Natural killer cell (primary cell): ENCODE results near the gene RIMBP2. TPM values are rescaled to one million over a fixed set of nuclear protein-coding genes. Genes with fewer than 3 reads are reported as not detected.

Experiments used
- ATAC-seq, 3 donors: fragments of 150-1000 bp in 2 of 3; fragments of 200-7000 bp in 1 of 3; cut with Tn5 transposase; 1 replicate in 1 of 3; 2 replicates in 2 of 3; pipeline ENCODE4 v1.10.0; 2021; ENCODE audit warnings: mild to moderate bottlenecking in 2 of 3, moderate library complexity in 2 of 3
- DNase-seq, 2 donors: peaks; one replicate each; pipeline versions ENCODE4 v3.0.0 to v3.0.0-alpha.2; 2013 to 2021; ENCODE audit warnings: mixed read lengths in 1 of 2
- H3K27ac ChIP-seq: one replicate; pipeline ENCODE4 v1.5.1; 2013; ENCODE audit warnings: mild to moderate bottlenecking, low read length
- H3K27me3 ChIP-seq: one replicate; pipeline ENCODE4 v1.6.1; 2013; ENCODE audit warnings: low read length; ENCODE audit not compliant: control insufficient read depth, insufficient read depth
- H3K36me3 ChIP-seq: one replicate; pipeline ENCODE4 v1.6.1; 2013; ENCODE audit warnings: low read length; ENCODE audit not compliant: control insufficient read depth, insufficient read depth
- H3K4me1 ChIP-seq: one replicate; pipeline ENCODE4 v1.6.1; 2013; ENCODE audit warnings: low read length; ENCODE audit not compliant: control insufficient read depth, insufficient read depth
- H3K4me3 ChIP-seq: one replicate; pipeline ENCODE4 v1.5.1; 2013; ENCODE audit warnings: low read length
- H3K9me3 ChIP-seq: one replicate; pipeline ENCODE4 v1.6.1; 2013; ENCODE audit warnings: low read length; ENCODE audit not compliant: control insufficient read depth, insufficient read depth
- H3K27ac Mint-ChIP-seq, 2 donors: one replicate each; pipeline ENCODE4 v1.8.0; 2022; ENCODE audit warnings: mild to moderate bottlenecking in 2 of 2, mixed read lengths in 2 of 2, moderate library complexity in 1 of 2
- H3K27me3 Mint-ChIP-seq, 2 donors: one replicate each; pipeline ENCODE4 v1.8.0; 2022; ENCODE audit warnings: low read depth in 2 of 2, mixed read lengths in 2 of 2
- H3K36me3 Mint-ChIP-seq: one replicate; pipeline ENCODE4 v1.8.0; 2022; ENCODE audit warnings: mixed read lengths
- H3K4me1 Mint-ChIP-seq, 2 donors: one replicate each; pipeline ENCODE4 v1.8.0; 2022; ENCODE audit warnings: mixed read lengths in 2 of 2
- H3K4me3 Mint-ChIP-seq: one replicate; pipeline ENCODE4 v1.8.0; 2022; ENCODE audit warnings: mild to moderate bottlenecking, moderate library complexity, mixed read lengths
- H3K9me3 Mint-ChIP-seq, 2 donors: one replicate each; pipeline ENCODE4 v1.8.0; 2022; ENCODE audit warnings: mixed read lengths in 2 of 2
- WGBS: methylation state at CpG from one replicate; pipeline ENCODE4 v1.1.7; 2013; ENCODE audit warnings: missing lambda C conversion rate; ENCODE audit not compliant: insufficient coverage; 5-methylcytosine and 5-hydroxymethylcytosine counted together
- intact Hi-C: fragments of 100-400 bp; cut with micrococcal nuclease; formaldehyde crosslinking; loops from one replicate; pipeline ENCODE4 v1.14.2; 2022
- total RNA-seq, 4 donors: library from RNA; stranded (reverse); fragments of 120-200 nt in 1 of 4; gene quantifications; one replicate each; pipeline versions ENCODE4 v1.2.3 to v1.2.4, GENCODE V29; 2013 to 2022
- TF ChIP-seq, protein P1 (sequence below): fragments of 200-600 bp; IDR thresholded peaks from one replicate; pipeline ENCODE4 v1.8.0; 2022; ENCODE audit warnings: antibody characterized with exemption

RIMBP2 gene
- total RNA-seq, 3 donors from 2014 or later (not counting 1 experiment from before 2014, with no cell fraction given) = not detected

DNA sequence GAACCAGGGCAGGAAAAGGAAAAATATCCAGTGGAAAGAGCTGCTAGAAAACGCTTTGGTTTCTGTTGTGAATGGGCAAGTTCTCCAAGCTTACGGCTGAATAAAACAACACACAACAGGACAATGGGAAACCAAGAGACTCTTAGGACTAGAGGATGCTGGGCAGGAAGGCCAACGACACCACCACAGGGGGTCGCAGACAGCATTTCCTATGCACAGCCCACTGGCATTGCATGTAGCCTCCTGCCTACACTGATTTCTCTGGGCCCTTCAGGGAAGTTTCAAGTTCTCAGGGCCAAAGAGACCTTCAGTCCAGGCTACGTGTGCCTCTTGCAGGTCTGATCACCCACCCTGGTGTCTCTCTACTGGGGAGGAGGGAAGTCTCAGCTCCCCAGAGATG, 108.0 kb downstream of the RIMBP2 start:
- H3K4me1 ChIP-seq = no peaks in the 10 kb centered on the region
- no peak overlapping the region for H3K27ac ChIP-seq
- H3K36me3 ChIP-seq = no peaks in the 10 kb centered on the region
- no peak overlapping the region for H3K4me3 Mint-ChIP-seq
- ATAC-seq = no peak
- no peaks in the 10 kb centered on the region for H3K9me3 Mint-ChIP-seq
- DNase-seq = no peak
- H3K27me3 ChIP-seq = no peaks in the 10 kb centered on the region
- TF ChIP-seq, protein P1, sequence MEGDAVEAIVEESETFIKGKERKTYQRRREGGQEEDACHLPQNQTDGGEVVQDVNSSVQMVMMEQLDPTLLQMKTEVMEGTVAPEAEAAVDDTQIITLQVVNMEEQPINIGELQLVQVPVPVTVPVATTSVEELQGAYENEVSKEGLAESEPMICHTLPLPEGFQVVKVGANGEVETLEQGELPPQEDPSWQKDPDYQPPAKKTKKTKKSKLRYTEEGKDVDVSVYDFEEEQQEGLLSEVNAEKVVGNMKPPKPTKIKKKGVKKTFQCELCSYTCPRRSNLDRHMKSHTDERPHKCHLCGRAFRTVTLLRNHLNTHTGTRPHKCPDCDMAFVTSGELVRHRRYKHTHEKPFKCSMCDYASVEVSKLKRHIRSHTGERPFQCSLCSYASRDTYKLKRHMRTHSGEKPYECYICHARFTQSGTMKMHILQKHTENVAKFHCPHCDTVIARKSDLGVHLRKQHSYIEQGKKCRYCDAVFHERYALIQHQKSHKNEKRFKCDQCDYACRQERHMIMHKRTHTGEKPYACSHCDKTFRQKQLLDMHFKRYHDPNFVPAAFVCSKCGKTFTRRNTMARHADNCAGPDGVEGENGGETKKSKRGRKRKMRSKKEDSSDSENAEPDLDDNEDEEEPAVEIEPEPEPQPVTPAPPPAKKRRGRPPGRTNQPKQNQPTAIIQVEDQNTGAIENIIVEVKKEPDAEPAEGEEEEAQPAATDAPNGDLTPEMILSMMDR = no peak
- no peak overlapping the region for H3K4me3 ChIP-seq
- H3K4me1 Mint-ChIP-seq = no peaks in the 10 kb centered on the region
- no peaks in the 10 kb centered on the region for H3K9me3 ChIP-seq
- intact Hi-C loops = no loop called here
- WGBS = 67% methylated on average over 5 of the region's 5 CpGs
- H3K27ac Mint-ChIP-seq = no peak overlapping the region
- H3K27me3 Mint-ChIP-seq = no peaks in the 10 kb centered on the region
- H3K36me3 Mint-ChIP-seq = no peaks in the 10 kb centered on the region

DNA sequence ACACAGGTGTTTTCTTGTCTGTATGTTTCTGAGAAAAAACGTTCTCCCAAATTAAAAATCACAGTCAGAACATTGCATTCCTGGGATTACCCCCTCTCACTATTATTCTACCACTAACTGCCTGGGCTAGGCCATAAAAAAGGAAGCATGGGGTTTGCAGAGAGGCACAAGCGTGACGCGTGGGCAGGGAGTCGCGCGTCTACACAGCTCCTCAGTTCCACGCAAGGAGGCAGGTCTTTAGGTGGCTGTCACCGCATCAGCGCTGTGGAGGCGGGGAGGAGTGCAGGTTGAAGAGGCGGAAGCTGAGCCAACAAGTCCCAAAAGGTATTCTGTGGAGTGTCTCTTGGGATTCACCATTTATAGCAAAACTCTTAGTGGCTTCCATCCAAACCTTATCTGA, 109.9 kb downstream of the RIMBP2 start:
- TF ChIP-seq, protein P1 = no peak
- no peak overlapping the region for H3K27ac Mint-ChIP-seq
- no peak for DNase-seq
- no peak for ATAC-seq
- no peaks in the 10 kb centered on the region for H3K27me3 Mint-ChIP-seq
- no peak overlapping the region for H3K4me3 ChIP-seq
- no peaks in the 10 kb centered on the region for H3K9me3 ChIP-seq
- 88% methylated on average over 12 of the region's 12 CpGs for WGBS
- H3K36me3 ChIP-seq = no peaks in the 10 kb centered on the region
- H3K4me1 Mint-ChIP-seq = no peaks in the 10 kb centered on the region
- H3K27me3 ChIP-seq = no peaks in the 10 kb centered on the region
- no peak overlapping the region for H3K27ac ChIP-seq
- H3K36me3 Mint-ChIP-seq = no peaks in the 10 kb centered on the region
- no peaks in the 10 kb centered on the region for H3K4me1 ChIP-seq
- H3K4me3 Mint-ChIP-seq = no peak overlapping the region
- intact Hi-C loops = no loop called here
- H3K9me3 Mint-ChIP-seq = no peaks in the 10 kb centered on the region

DNA sequence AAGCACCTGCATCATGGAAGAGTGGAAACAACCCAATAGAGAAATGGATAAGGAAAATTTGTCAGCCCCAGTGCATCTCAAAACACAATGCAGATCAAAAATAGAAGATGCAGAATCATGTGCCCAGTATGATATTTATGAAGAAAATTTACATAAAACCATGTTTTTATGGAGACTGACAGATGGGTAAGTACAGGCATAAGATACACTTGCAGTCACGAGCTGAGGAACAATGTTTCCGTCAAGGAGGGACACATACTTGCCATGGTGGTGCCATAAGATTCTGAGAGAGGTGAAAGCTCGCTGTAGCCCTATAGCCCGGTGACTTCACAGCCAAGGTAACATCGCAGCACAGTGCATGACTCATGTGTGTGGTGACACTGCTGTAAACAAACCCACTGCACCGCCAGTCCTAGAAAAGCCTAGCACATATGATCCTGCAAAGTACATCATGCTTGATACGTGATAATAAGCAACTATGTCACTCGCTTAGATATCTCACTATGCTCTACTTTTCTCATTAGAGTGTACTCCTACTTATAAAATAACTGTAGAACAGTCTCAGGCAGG, 112.6 kb downstream of the RIMBP2 start:
- intact Hi-C loops = no loop called here
- Histone ChIP-seq H3K36me3 (no peaks in the 10 kb centered on the region), H3K27me3 (no peaks in the 10 kb centered on the region), H3K4me3 (no peak overlapping the region), H3K27ac (no peak overlapping the region), H3K9me3 (no peaks in the 10 kb centered on the region), H3K4me1 (no peaks in the 10 kb centered on the region)
- TF ChIP-seq, protein P1 = no peak
- WGBS = 89% methylated on average over 8 of the region's 8 CpGs
- H3K27ac Mint-ChIP-seq = no peak overlapping the region
- H3K27me3 Mint-ChIP-seq = no peaks in the 10 kb centered on the region
- H3K9me3 Mint-ChIP-seq = no peaks in the 10 kb centered on the region
- DNase-seq (no peak), ATAC-seq (no peak)
- no peaks in the 10 kb centered on the region for H3K4me1 Mint-ChIP-seq
- H3K4me3 Mint-ChIP-seq = no peak overlapping the region
- no peaks in the 10 kb centered on the region for H3K36me3 Mint-ChIP-seq

DNA sequence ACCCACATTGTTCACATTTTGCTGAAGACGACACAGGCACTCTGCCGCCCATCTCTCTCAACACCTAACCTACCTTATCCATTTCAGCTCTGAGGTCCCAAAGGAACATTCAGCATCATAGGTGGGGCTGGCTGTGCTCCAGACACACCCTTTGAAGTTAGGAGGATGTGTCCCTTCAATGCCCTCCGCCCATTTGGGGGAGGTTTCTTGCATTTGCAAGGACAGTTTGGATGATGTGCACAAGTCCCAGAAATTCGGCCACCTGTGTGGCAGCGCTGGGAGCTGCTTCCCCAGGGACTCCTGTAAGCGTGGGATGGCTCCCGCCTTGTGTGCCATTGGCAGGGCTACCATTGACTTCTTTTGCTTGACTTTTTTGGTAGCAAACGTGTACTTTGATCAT, 113.8 kb downstream of the RIMBP2 start:
- Histone ChIP-seq H3K9me3 (no peaks in the 10 kb centered on the region), H3K36me3 (no peaks in the 10 kb centered on the region), H3K4me3 (no peak overlapping the region), H3K27ac (no peak overlapping the region), H3K27me3 (no peaks in the 10 kb centered on the region), H3K4me1 (no peaks in the 10 kb centered on the region)
- intact Hi-C loops = no loop called here
- Mint-ChIP-seq H3K27me3 (no peaks in the 10 kb centered on the region), H3K27ac (no peak overlapping the region), H3K36me3 (no peaks in the 10 kb centered on the region), H3K4me3 (no peak overlapping the region), H3K9me3 (peaks cover 4 to 8% of the 10 kb centered on the region in 2 donors), H3K4me1 (no peaks in the 10 kb centered on the region)
- ATAC-seq (no peak), DNase-seq (no peak)
- TF ChIP-seq, protein P1 = no peak
- 93% methylated on average over 8 of the region's 8 CpGs for WGBS
